Activated naive CD8-positive, alpha-beta T cell treated with anti-CD3 and anti-CD28 coated beads, Interleukin-2, amount 50 U/mL, for 16 hours (primary cell): Measurements from ENCODE around the gene ELK3.

ENCODE experiments used
- DNase-seq: peaks from one replicate; pipeline ENCODE4 v3.0.0-alpha.2; 2020; ENCODE audit warnings: low read depth, low spot score

The ELK3 gene

GRCh38 chr12:96211988-96212387 is 17.8 kb downstream of the ELK3 start:
- DNase-seq: no peak

DNA sequence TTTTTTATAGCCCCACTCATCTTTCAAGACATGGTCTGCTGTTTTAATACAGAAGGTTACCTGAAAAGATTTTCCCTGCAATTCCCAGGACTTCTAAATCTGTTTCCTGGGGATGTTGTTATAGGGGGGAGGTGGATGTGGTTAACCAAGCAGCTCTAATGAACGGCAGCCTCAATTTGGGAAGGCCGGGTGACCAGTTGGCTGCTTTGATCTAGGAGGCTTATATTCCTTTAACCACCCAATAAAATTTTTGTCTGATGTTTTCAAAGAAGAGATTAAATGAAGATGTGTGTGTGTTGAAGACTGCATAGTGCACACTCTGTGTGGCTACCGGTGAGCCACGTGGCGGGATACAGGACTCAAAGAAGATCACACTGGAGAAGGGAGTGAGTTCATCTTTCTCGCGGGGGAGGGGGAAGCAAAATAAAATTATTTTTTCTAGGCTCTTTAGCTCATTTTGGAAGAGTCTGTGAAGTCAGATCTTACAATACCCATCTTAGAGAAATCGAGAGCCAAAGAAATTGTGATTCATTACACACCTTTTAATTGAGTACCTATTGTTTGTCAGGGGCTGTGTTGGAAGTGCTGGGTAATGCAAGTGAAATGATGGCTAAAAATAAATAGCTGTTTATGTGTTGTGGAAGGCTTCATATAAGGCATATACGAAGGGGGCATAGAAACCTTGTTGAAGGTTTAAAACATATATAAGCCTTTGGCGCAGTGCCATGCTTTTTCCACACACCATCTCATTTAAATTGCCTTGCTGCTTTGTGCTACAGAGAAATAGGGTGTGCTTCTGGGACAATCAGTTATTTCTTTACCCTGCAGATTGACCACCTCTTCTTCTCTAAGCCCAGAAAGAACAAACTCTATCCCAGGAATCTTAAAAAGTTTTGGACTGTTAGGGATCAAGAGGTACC is 18.5 kb downstream of the ELK3 start:
- DNase-seq: no peak

DNA sequence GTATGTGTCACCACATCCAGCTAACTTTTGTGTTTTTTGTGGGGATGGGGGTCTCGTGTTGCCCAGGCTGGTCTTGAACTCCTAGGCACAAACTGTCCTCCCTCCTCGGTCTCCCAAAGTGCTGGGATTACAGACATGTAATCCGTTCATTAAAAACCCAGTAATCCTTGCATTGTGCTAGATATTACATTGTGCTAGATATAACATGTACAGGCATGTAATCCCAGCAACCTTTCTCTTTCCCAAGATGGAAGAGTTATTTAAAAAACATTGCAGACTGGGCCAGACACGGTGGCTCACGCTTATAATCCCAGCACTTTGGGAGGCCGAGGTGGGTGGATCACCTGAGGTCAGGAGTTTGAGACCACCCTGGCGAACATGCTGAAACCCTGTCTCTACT is 19.7 kb downstream of the ELK3 start:
- DNase-seq: no peak

GRCh38 chr12:96215919-96216273 is 21.7 kb downstream of the ELK3 start:
- DNase-seq: no peak

DNA sequence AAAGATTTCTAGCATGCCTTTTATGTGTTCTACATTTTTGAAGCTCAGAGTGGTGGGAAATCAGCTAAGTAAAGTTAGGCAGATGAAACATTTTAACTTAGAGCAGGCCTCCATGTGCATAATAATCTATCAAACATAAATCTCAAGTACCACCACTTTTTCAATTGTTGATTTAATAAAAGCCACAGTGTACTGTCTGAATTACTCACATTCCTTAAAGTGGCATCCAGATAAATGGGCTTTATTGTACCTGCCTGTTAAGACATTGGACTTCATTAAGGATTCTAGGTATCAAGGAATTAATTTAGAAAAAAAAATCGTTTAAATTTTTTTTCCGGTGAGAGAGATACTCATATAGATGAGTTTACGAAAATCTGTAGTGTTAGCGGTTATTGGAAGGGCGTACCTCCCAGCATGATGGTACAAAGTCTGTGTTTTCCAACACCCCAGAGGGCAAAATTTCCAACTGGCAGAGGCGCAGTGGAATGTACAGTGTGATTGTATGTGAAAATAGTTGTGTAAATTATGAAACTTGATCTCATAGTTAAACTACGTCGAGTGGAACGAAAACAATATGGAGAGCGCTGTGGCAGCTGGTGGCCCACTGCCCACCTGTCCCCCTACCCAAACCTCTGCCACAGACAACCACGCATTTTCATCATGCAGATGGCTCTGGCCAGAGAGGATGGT is 25.0 kb downstream of the ELK3 start:
- DNase-seq: no peak

- no peak for DNase-seq
These were observed 25.6 kb downstream of the ELK3 start for GRCh38 chr12:96219700-96220206.

DNA sequence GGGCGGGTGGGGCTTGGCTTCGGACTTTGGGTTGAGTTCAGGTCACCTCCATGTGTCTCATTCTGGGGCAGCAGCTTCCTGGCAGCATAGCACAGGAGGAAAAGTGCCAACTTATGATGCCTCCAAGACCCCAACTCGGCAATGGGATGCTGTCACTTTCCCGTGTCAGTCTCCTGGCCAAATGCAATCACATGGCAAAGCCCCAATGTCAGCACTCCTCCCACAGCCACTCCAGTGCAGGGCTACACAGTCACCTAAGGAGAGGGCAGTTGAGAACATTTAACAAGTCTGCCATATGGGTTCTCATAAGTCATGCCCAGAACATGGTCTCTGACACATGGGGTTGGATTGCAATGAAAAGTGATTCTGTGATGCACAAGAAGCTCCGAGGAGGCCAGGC is 26.7 kb downstream of the ELK3 start:
- DNase-seq: no peak

GRCh38 chr12:96221391-96221790 is 27.2 kb downstream of the ELK3 start:
- no peak for DNase-seq

DNA sequence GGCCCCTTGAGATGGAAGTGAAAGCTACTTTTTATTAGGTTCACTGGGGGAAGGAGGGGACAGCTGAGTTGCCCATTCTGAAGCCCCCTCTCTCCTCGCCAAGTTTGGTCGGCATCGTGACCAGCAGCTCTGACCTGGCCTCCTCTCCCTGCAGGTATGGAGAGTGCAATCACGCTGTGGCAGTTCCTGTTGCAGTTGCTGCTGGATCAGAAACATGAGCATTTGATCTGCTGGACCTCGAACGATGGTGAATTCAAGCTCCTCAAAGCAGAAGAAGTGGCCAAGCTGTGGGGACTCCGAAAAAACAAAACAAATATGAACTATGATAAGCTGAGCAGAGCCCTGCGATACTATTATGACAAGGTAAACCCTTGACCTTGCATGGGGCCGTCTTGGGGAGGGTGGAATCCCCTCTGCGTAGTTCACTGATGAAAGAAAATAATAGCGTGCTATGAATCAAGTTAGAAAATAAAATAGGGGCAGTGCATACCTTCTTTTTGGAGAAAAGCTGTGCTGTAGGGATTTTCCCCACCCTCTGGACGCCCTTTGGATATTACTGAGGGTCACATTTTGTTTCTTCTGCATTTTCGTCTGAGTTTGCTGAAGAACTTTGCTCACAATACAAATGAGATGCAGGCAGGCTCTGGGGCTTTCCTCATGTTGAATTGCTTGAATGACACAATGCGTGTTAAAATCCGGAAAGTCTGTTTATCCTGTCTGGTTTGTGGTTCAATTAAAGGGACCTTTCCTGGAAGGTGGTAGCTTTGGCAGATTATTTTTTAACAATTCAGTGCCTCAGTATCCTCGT is 29.4 kb downstream of the ELK3 start:
- no peak for DNase-seq

GRCh38 chr12:96224219-96224615 is 30.0 kb downstream of the ELK3 start:
- DNase-seq: no peak

GRCh38 chr12:96225044-96225855 is 31.1 kb downstream of the ELK3 start:
- DNase-seq: no peak

- no peak for DNase-seq
These were observed 31.8 kb downstream of the ELK3 start for GRCh38 chr12:96225994-96226399.

GRCh38 chr12:96226401-96226800 is 32.2 kb downstream of the ELK3 start:
- no peak for DNase-seq

DNA sequence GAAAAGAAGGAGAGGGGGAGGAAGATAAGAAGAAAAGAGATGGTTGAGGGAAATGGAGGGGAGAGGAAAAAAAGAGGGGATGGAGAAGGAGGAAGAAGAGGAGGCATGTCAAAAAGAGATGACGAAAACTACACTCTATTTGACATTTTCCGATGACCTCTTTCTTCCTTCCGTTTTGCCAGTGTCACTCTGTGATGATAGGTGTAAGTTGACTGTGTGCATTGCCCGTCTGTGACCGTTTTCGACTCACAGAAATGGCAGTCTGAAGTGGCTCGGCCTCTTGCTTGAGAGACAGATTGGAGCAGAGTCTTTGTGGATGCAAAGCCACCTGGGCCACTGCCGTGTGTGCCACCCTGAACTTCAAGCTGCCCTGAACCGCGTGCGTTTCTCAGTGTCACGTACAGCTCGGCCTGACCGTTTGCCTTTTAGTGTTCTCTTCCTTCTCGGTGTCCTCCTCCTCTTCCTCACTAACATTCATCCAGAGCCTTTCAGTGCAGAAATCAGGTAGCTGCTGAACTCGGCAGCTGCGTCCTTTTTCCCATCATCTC is 32.7 kb downstream of the ELK3 start:
- no peak for DNase-seq

GRCh38 chr12:96227365-96228106 is 33.4 kb downstream of the ELK3 start:
- DNase-seq: no peak

GRCh38 chr12:96228566-96229248 is 34.5 kb downstream of the ELK3 start:
- no peak for DNase-seq

DNA sequence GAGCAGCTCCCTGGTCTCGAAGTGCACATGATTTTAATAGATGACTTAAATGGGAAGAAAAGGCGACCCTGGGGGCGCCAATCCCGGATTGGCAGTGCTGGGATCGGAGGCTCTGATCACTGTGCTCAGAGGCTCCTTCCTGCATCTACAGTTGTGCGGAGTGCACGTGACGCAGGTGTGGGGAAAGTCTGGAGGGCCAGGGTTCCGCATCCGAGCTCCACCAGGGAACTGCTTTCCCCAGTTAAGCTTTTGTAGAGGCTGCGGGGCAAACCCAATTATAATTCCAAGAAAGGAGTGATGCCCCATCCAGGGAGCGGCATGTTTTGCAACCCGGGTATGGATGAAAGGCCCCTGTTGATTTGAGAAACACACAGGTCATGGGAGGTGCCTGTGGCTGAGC is 36.5 kb downstream of the ELK3 start:
- no peak for DNase-seq

GRCh38 chr12:96233168-96233567 is 39.0 kb downstream of the ELK3 start:
- DNase-seq: no peak

DNA sequence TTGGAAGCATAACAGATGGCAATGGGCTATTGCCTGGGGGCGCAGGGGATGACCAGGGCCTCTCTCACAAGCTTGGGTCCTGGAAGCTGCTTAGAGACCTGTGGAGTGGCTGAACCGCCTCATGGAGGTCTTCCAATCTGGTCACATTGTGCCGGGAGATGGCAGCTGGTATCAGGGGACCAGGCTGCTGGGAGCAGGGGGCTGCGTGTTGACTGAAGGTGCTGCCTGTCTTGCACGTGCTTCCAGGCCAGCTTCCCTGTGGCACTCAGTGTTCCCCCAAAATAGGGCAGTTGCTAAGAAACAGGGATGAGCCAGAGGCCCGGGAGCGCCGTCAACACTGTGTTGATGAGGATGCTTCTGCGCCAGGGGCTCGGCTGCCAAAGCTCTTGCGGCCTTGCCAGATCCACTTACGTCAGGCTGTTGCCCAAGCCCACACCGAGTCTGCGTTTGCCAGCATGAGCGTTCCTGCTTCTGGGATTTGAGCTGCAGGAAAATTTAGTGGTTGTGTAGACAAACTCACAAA is 39.8 kb downstream of the ELK3 start:
- DNase-seq: no peak
